HG02938 (cell line): Measurements from ENCODE around the gene BPHL.
"Not testable (repeated sequence)": the region's sequence is repeated elsewhere in the genome, so short reads cannot be mapped to it uniquely, and the experiment has no call there.

Source experiments
- ATAC-seq: cut with Tn5 transposase; IDR thresholded peaks from one replicate; pipeline ENCODE4 v1.9.1; 2021; ENCODE audit warnings: mild to moderate bottlenecking, moderate library complexity; ENCODE audit not compliant: unreplicated experiment

Gene BPHL

DNA sequence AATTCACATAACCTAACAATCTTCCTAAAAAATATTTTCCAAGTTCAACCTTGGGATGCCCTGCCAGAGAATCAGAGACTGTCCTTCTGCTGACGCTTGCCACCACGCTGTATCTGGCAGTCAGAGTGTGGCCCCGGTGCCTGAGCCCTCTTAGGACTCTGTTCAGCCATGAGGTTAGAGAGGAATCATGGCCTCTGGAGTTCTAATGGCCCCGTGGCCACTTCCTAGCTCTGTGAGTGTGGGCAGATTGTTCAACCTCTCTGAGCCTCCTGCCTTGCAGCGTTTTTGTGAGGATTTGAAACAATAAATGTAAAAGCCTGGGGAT lies 2.2 kb downstream of the BPHL start:
- no peak for ATAC-seq

DNA sequence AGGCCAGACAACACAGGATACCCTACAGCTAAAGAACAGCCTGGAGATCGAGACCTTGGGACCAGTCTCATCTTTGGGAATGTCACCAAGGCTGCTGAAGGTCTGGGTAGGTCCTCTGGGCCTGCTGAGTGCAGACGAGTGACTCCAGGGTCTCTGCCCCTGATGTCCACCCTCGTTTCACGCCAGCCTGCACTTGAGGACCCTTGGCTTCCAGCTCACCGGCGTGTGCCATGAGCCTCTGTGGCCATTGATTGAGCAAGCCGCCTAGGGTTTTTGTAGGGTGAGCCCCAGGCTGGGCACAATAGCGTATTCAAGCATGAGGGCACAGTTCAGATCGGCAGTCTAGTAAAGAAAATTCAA lies 4.3 kb downstream of the BPHL start:
- no peak for ATAC-seq

DNA sequence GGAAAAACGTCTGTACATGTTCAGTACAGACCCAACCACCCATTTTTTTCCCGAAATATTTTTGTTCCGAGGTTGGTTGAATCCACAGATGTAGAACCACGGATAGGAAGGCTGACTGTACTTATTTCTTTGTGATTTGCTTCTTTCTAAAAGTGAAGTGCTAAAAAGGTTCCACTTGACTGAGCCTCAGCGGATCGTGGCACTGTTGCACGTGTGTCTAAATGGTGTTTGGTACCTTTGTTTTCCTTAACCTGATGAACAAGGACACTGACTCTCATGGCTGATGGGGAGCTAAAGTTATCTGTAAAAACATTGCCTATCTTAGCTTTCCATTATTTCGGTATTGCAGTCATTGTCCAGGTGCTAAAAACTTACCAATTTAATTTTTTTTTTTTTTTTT lies 6.2 kb downstream of the BPHL start:
- ATAC-seq: no peak

DNA sequence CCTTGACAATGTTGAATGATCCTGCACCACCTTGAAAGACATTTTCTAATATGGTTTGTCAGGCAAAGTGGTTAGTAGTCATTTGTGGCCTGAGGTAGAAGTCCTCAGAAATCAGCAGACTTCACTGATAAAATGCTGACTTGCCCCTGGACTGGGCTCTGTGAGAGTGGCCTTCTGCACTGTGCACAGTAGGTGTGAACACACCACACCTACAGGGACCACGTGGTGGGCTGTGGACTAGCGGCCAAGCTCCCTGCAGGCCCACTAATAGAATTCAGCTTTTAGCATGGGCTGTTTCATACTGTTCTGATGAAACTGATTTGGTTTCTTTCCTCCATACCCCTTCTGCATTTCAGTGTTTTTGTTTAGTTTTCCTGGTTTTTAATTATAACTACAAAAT lies 7.3 kb downstream of the BPHL start:
- ATAC-seq: no peak

DNA sequence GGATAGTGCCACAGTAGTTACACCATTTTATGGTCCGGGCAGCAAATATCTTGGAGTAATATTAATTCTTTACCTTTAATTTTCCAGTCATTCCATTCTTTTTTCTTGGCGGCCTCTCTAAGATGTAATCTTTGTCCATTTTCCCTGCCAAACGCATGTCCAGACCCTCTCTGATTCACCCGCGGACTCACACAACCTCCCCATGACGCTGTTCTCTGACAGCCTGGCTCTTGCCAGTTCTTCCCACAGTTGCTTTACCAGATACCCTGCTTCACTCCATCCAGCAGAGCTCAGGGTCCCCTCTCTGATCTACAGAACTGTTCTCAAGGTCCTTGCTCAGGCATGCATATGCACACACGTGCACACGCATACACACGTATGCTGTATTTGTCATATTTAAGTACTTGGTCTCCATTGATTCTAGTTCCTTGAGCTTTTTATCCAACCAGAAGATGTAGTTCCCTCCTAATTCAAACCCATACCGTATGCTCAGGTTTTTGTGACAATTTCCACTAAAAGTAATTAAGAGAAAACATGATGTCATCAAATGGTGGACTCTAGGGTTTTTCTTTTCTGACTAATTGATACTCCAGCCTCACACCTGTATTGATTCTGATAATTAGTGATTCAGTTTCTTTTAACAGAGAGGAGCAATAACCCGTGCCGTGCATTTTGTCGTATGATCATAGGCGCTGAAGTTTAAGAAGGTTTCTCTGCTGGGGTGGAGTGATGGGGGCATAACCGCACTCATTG lies 10.0 kb downstream of the BPHL start:
- no peak for ATAC-seq

DNA sequence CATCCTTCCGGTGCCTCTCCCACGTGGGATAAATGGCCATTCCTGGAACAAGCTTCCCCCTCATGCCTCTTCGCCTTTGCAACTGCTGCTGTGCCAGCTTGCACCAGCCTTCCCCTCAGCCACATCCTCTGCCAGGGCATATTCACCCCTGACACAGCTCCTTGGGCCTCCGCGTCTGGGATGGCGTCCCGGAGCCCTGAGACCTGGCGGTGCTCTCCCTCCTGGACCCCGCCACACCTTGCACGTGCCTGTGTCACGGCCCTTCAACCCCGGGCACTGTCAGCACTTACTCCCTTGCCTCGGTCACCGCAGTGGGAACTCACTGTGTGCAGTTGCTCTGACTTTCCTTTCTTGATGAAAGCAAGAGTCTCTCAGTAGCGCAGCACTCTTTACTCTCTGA lies 13.2 kb downstream of the BPHL start:
- ATAC-seq: no peak

DNA sequence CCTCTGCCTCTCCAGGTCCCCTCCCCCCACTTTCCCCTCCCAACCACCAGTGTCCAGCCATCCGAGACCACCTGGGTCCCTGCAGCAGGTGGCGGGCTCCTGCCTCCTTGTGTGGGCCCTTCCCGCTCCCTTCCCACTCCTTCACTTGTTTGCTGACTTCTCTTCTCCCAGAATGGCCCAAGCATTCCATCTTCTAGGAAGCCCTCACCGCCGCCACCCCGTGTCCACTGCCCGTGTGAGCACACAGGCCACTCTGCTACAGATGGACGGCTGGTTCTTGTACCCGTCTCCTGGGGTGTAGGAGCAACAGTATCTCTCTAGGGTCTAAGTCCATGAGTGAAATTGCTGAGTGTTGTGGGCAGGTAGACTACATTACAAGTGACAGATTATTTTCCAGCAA lies 15.0 kb downstream of the BPHL start:
- no peak for ATAC-seq

DNA sequence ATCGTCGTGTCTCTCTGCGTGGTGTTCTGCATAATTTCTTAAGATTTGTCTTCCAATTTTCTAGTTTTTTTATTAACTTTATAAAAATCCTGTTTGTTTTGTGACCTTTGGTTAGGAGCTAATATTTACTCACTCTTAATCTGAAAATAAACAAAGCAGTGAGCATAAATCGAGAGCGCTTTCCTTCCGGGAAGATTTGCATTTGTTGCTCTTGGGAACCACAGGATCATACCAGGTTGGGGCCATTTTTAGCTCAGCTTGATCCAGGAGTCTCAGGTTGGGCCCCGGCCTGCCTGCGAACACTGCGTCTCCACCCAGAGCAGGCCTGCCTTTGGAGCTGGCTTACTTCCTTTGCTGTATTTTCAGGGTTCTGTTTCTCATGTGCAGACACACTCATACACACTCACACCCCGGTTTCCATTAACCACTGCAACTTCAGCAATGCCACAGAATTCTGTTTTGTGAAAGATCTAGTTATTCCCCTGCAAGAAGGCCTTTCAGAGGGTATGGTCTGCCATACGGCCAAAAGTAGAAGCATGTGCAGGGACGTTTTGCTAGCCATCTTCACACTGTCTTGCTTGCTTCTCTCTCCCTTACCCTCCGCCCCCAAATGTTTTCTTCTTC lies 17.3 kb downstream of the BPHL start:
- no peak for ATAC-seq

DNA sequence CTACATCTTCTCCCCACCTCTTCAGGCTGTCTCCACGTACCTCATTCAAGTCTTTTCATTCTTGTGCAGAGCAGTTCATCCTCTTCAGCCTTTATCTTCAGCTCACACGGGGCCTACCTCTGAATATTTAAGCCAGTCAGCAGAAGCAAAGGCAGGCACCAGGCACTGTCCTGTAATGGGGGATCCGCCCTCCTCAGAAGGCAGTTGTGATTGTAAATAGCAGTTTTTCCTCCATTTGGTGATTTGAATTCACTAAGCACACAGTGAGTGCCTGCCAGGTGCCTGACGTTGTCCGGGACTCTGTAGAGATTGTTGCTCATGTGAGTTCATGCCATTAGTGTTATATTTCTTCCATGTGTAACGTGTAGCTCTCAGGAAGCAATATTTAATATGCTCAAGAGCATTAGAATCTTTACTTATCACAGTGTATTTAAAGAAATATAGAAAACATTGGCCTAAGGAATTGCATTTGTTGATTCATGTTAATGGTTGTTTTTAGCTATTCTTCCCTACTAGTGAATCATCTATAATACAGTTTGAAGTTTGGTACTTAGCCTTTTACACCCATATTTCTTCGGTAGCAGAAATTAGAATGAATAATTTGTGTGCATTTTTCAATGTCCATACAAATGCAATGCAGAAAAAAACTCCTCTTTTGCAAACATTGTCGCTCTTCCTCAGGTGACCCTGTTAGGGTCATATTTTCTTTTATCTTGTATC lies 17.9 kb downstream of the BPHL start:
- no peak for ATAC-seq

DNA sequence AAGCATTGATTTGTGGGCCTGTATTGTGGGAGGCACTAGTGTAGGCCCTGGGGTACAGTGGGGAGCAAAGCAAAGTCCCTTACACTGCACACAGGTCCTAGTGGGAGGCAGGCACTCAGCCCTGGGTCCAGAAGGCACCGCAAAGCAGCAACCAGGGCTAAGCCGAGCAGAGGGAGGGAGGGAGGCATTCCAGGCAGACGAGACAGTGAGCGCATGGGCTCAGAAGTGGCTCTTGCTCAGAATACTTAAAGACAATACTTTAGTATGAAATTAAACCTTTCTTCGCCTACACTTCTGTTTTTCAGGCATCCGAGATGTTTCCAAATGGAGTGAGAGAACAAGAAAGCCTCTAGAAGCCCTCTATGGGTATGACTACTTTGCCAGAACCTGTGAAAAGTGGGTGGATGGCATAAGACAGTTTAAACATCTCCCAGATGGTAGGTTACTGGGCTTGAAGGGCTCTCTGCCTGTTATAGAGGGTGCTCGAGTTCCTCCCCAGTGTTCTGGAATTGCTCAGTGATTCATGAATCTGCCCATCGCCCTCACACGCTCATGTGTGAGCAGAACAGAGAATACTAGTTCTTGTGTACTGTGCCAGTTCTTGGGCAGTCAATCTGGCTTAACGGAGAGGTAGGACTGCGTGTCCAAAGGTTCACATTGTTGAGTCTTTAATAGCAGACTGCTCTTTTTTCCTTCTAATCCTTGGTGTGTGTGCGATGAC lies 18.7 kb downstream of the BPHL start:
- ATAC-seq: no peak

DNA sequence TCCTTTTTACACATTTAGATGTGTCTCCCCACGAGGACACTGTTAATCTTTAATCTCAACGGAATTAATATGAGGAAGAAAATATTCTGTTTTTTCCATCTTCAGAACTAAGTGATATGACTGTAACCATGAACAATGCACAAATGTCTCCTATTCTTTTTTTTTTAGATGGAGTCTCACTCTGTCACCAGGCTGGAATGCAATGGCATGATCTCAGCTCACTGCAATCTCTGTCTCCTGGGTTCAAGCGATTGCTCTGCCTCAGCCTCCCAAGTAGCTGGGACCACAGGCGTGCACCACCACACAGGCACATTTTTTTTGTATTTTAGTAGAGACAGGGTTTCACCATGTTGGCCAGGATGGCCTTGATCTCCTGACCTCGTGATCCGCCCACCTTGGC lies 19.4 kb downstream of the BPHL start:
- ATAC-seq: not testable (repeated sequence)

DNA sequence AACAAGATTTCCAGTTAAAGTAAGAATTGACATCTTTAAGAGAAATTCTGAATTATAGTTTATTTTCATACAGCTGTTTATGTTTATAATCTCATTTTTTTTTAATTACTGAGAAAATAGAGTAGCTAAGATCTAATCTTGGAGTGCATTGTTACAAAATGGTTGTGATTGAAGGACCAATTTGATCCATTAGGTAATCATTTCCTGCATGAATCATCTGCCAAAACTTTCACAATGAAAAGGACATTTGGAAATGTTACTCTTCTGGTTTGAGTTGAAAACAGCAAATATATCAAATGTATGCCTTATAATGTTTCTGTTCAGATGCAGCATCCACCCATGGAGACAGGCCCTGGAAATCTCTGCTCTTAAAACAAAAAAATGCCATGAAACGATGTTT lies 19.8 kb downstream of the BPHL start:
- no peak for ATAC-seq

DNA sequence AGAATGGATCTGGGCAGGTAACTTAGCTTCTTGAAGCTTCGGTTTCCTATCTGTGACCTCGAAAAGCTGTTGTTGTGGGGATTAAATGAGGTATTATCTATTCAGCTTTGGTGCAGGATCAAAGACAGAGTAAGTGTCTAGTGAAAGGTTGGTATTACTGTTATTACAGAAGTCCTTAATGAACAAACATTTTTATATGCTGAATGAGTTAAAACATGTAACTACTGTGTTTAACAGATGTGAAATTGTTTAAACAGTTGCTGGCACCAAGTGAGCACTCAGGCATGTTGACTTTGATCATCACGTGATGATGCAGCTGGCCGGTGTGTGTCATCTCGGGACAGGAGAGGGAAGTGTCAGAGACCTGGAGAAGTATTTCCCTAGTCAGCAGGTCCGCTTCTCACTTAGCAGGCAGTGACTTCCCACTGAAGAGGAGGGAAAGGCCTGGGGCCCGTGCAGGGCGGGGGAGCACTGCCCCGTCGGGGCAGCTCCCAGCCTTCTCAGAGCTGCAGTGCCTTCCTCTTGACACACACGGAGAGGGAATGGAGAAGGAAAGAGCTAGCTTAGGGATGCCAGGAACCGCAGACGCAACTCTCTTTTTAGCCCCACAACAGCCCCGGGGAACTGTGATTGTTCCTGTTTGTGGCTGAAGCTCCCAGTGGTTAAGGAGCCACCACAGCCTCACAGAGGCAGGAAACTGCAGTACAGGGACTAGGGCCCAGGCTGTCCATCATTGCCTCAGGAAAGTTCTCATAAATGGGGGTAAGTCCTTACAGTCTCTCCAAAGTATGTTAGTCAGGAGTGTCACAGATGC lies 20.8 kb downstream of the BPHL start:
- no peak for ATAC-seq

DNA sequence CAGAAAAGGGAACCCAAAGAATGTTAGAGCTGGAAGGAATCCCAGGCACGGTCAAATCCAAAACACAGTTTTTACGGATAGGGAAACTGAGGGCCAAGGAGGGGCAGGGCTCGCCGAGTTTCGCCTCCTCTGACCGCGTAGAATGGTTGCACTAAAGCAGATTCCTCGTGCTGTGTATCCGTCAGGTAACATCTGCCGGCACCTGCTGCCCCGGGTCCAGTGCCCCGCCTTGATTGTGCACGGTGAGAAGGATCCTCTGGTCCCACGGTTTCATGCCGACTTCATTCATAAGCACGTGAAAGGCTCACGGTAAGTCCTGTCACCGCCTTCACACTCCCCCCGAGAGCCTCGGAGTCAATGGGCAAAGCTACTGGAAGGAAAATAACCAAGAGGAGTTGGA lies 21.7 kb downstream of the BPHL start:
- no peak for ATAC-seq

DNA sequence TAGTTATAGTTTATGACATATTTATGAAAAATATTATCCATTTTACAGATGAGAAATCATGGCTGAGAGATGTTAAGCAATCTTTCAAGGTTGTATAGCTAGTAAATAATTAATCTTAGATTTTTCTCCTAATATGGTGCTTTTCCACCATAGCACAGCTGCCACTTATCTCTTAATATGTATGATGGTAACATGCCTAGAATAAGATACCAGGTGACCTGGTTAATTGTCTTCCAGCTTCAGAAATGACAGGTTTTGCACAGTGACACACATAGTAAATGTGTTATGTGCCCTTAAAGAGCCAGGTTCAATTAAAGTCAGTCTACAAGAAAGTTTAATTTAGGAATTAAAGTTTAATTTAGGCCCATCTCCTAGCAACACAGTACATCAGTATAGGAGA lies 24.0 kb downstream of the BPHL start:
- no peak for ATAC-seq

DNA sequence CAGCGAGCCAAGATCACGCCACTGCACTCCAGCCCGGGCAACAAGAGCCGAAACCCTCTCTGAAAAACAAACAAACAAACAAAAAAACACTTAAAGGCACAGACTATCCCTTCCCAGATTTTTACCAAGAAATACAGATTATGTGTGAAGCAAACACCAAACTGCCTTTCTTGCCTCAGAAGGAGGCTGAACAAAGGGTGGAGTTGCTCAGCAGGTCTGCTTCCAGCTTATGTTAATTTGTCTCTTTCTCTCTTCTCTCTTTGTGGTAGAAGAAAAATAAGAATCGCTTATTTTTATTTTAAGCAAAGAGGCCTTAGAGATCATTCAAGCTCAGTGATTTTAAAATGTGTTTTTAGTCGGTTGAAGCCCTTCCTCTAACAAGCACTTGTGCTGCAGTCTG lies 24.6 kb downstream of the BPHL start:
- no peak for ATAC-seq

DNA sequence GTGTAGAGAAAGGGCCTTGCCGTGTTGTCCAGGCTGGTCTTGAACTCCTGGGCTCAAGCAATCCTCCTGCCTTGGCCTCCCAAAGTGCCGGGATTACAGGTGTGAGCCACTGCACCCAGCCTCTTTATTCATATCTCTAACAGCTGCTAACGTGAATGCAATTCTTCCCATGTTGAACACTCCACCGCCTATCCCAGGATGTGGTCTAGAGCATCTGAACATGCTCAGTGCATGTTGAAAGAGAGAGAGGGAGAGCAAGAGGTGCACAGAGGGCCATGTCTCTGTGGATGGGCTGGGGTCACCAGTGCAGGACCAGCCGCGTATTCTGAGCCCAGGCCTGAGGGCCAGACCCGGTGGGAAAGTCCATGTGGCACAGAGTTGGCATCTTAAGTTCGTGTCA lies 26.1 kb downstream of the BPHL start:
- ATAC-seq: no peak

DNA sequence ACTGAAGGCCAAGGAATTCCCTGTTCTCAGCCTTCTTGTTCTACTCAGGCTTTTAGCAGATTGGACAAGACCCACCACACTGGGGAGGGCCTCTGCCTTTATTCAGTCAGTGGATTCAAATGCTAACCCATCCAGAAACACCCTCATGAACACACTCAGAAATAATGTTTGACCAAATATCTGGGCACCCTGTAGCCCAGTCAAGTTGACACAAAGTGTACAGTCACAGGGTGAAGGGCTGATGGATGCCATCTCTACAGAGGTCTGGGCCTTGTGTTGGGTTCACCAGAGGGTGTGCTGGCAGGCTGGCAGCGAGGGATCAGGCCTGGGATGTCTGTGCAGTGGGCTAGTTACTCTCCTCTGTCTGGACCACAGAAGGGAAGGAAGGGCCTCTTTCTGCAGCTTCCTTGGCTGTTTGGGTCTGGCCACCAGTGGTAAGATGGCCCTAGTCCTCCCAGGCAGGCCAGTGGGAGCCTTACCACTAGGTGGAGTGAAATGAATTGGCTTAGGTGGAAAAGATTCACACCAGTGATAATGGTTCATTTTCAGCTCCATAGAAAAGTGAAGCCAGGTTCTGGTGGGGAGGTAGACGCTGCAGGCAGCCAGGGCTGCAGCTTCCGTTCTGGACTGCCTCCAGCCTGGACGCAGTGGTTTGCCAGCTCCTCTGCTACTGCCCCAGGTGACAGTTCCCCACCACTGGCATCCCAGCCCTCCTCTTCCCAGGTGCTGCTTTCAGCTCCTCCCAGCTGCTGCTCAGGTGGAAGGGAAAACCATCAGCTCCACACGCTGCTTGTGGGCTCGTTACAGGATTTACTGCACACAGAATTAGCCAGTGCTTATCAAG lies 29.6 kb downstream of the BPHL start:
- ATAC-seq: no peak

DNA sequence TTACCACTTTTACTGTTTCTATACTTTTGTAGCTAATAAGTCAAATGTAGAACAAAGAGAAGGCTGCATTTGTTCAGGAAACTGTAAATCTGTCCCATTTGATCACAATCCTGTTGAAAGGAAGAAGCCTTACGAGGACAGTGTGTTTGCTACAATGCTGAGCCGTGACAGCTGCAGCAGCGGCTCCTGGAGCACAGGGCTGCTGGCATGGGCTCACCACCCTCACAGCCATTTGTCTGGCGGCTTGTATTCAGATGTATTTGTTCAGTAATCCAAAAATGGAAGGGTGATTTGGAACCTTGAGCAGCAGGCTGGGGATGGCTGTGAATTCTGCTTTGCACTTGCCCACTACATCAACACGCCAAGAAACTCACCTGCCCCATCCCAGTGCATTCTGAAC lies 33.2 kb downstream of the BPHL start:
- ATAC-seq: no peak

DNA sequence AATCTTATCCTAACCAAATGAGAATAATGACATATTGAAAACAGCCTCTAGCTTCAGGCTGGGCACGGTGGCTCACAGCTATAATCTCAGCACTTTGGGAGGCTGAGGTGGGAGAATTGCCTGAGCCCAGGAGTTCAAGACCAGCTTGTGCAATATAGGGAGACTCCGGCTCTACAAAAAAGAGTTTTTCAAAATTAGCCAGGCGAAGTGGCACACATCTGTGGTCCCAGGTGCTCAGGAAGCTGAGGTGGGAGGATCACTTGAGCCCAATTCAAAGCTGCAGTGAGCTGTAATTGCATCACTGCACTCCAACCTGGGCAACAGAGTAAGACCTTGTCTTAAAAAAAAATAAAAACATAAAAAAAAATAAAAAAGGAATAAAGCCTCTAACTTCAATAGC lies 34.2 kb downstream of the BPHL start:
- no peak for ATAC-seq
